H9 (cell line): ENCODE measurements around the gene CXCL12. TPM values are rescaled to one million over a fixed set of nuclear protein-coding genes. Genes with fewer than 3 reads are reported as not detected.
A peak's percentile ranks its signal among the peaks of the same experiment; 100 is the strongest.

ENCODE experiments used
- DNase-seq: peaks from one replicate; pipeline ENCODE4 v3.0.0-alpha.2; 2017
- H2AFZ ChIP-seq: one replicate; pipeline ENCODE4 v1.6.1; 2013; ENCODE audit warnings: mild to moderate bottlenecking, low read length, control low read depth, moderate library complexity
- H2AK5ac ChIP-seq: 2 replicates; pipeline ENCODE4 v1.6.1; 2013; ENCODE audit warnings: low read length, control low read depth, mixed read lengths; ENCODE audit not compliant: insufficient read length
- H2BK120ac ChIP-seq: one replicate; pipeline ENCODE4 v1.6.1; 2013; ENCODE audit warnings: low read depth, mild to moderate bottlenecking, low read length, control low read depth, inconsistent platforms; ENCODE audit not compliant: poor library complexity, severe bottlenecking
- H2BK12ac ChIP-seq: 2 replicates; pipeline ENCODE4 v1.6.1; 2013; ENCODE audit warnings: low read length, control low read depth, mixed read lengths, low read depth; ENCODE audit not compliant: insufficient read length
- H2BK15ac ChIP-seq: 2 replicates; pipeline ENCODE4 v1.6.1; 2013; ENCODE audit warnings: low read depth, low read length, control low read depth
- H2BK20ac ChIP-seq: one replicate; pipeline ENCODE4 v1.6.1; 2013; ENCODE audit warnings: low read depth, mild to moderate bottlenecking, low read length, control low read depth, inconsistent platforms; ENCODE audit not compliant: poor library complexity, severe bottlenecking
- H2BK5ac ChIP-seq: 2 replicates; pipeline ENCODE4 v1.6.1; 2013; ENCODE audit warnings: low read length, control low read depth, mixed read lengths; ENCODE audit not compliant: insufficient read length
- H3K14ac ChIP-seq: 2 replicates; pipeline ENCODE4 v1.6.1; 2013; ENCODE audit warnings: low read length, control low read depth; ENCODE audit not compliant: insufficient read depth
- H3K18ac ChIP-seq: 2 replicates; pipeline ENCODE4 v1.6.1; 2013; ENCODE audit warnings: low read depth, mild to moderate bottlenecking, mixed read lengths, low read length, control low read depth; ENCODE audit not compliant: insufficient read length
- H3K23ac ChIP-seq: 2 replicates; pipeline ENCODE4 v1.6.1; 2013; ENCODE audit warnings: low read length, control low read depth, mixed read lengths, low read depth; ENCODE audit not compliant: insufficient read length
- H3K23me2 ChIP-seq: 2 replicates; pipeline ENCODE4 v1.6.1; 2013; ENCODE audit warnings: low read depth, mild to moderate bottlenecking, mixed read lengths, low read length, control low read depth; ENCODE audit not compliant: insufficient read length, poor library complexity, severe bottlenecking
- H3K27ac ChIP-seq: 2 replicates; pipeline ENCODE4 v1.5.1; 2013; ENCODE audit warnings: low read length, control low read depth, mixed read lengths, low read depth; ENCODE audit not compliant: insufficient read length
- H3K27me3 ChIP-seq: 2 replicates; pipeline ENCODE4 v1.6.1; 2013; ENCODE audit warnings: low read length, control low read depth, inconsistent platforms; ENCODE audit not compliant: insufficient read depth
- H3K4ac ChIP-seq: 2 replicates; pipeline ENCODE4 v1.6.1; 2013; ENCODE audit warnings: low read depth, mild to moderate bottlenecking, control low read depth, inconsistent platforms, low read length, moderate library complexity
- H3K4me1 ChIP-seq: 2 replicates; pipeline ENCODE4 v1.6.1; 2013; ENCODE audit warnings: low read length, control low read depth, inconsistent platforms; ENCODE audit not compliant: insufficient read depth
- H3K4me2 ChIP-seq: 2 replicates; pipeline ENCODE4 v1.6.1; 2013; ENCODE audit warnings: low read length, control low read depth, mixed read lengths; ENCODE audit not compliant: insufficient read length, insufficient read depth
- H3K56ac ChIP-seq: 2 replicates; pipeline ENCODE4 v1.6.1; 2013; ENCODE audit warnings: low read depth, mild to moderate bottlenecking, mixed read lengths, low read length, control low read depth; ENCODE audit not compliant: insufficient read length
- H3K79me1 ChIP-seq: 2 replicates; pipeline ENCODE4 v1.6.1; 2013; ENCODE audit warnings: low read depth, mild to moderate bottlenecking, moderate library complexity, low read length, control low read depth, inconsistent platforms; ENCODE audit not compliant: insufficient read depth, poor library complexity, severe bottlenecking
- H3K79me2 ChIP-seq: 2 replicates; pipeline ENCODE4 v1.6.1; 2013; ENCODE audit warnings: low read length, control low read depth, inconsistent platforms; ENCODE audit not compliant: insufficient read depth
- H3K9ac ChIP-seq: 2 replicates; pipeline ENCODE4 v1.6.1; 2013; ENCODE audit warnings: low read length, control low read depth, mixed read lengths; ENCODE audit not compliant: insufficient read length; ENCODE audit errors: extremely low read depth
- H3K9me3 ChIP-seq: one replicate; pipeline ENCODE4 v1.6.1; 2013; ENCODE audit warnings: low read depth, low read length, inconsistent platforms; ENCODE audit not compliant: control insufficient read depth
- H3T11ph ChIP-seq: one replicate; pipeline ENCODE4 v1.6.1; 2013; ENCODE audit warnings: mild to moderate bottlenecking, low read length, control low read depth, inconsistent platforms
- H4K20me1 ChIP-seq: one replicate; pipeline ENCODE4 v1.6.1; 2013; ENCODE audit not compliant: control insufficient read depth, insufficient read length, insufficient read depth
- H4K5ac ChIP-seq: 2 replicates; pipeline ENCODE4 v1.6.1; 2013; ENCODE audit warnings: low read depth, mild to moderate bottlenecking, mixed read lengths, low read length, control low read depth; ENCODE audit not compliant: insufficient read length
- H4K8ac ChIP-seq: replicated peaks from 2 replicates; pipeline ENCODE4 v1.6.1; 2013; ENCODE audit warnings: low read length, control low read depth, mixed read lengths, low read depth; ENCODE audit not compliant: insufficient read length
- H4K91ac ChIP-seq: 2 replicates; pipeline ENCODE4 v1.6.1; 2013; ENCODE audit warnings: low read depth, mild to moderate bottlenecking, moderate library complexity, mixed read lengths, low read length, control low read depth; ENCODE audit not compliant: insufficient read length
- H3K27ac Mint-ChIP-seq, 3 experiments: 2 replicates in 2 of 3; 3 replicates in 1 of 3; pipeline ENCODE4 v1.8.0; 2020 to 2021; ENCODE audit warnings: mixed read lengths in 3 of 3, mild to moderate bottlenecking in 1 of 3, moderate library complexity in 1 of 3
- H3K27me3 Mint-ChIP-seq: 2 replicates; pipeline ENCODE4 v1.8.0; 2021; ENCODE audit warnings: low read depth, mild to moderate bottlenecking, moderate library complexity, mixed read lengths
- H3K36me3 Mint-ChIP-seq, 3 experiments: 2 replicates in 2 of 3; 3 replicates in 1 of 3; pipeline ENCODE4 v1.8.0; 2020 to 2021; ENCODE audit warnings: low read depth in 3 of 3, mixed read lengths in 3 of 3; ENCODE audit not compliant: insufficient read depth in 1 of 3
- H3K4me1 Mint-ChIP-seq, 2 experiments: 2 replicates each; pipeline ENCODE4 v1.8.0; 2020; ENCODE audit warnings: mixed read lengths in 2 of 2
- H3K4me3 Mint-ChIP-seq, 2 experiments: 2 replicates in 1 of 2; 3 replicates in 1 of 2; pipeline ENCODE4 v1.8.0; 2020 to 2021; ENCODE audit warnings: mild to moderate bottlenecking in 2 of 2, mixed read lengths in 2 of 2, moderate library complexity in 1 of 2
- H3K9me3 Mint-ChIP-seq, 2 experiments: 2 replicates in 1 of 2; 3 replicates in 1 of 2; pipeline ENCODE4 v1.8.0; 2020; ENCODE audit warnings: mild to moderate bottlenecking in 2 of 2, mixed read lengths in 2 of 2, moderate library complexity in 1 of 2
- WGBS: extraction: QIAGEN DNeasy Blood & Tissue Kit; methylation state at CpG from one replicate; pipeline ENCODE4 v1.1.7; 2013; ENCODE audit warnings: missing lambda C conversion rate, low lambda C conversion rate, mixed read lengths; ENCODE audit not compliant: insufficient read length; ENCODE audit errors: extremely low coverage; 5-methylcytosine and 5-hydroxymethylcytosine counted together
- total RNA-seq: library from RNA; stranded (reverse); gene quantifications from 2 replicates; pipeline ENCODE4 v1.2.1, GENCODE V29; 2021
- TF ChIP-seq, protein P1 (sequence below): fragments of 200-600 bp; sonication (generic); conservative IDR thresholded peaks from 3 replicates; pipeline ENCODE4 v1.8.0; 2021; ENCODE audit warnings: antibody characterized with exemption, mild to moderate bottlenecking

CXCL12 gene
- total RNA-seq, 1 experiment from 2014 or later: 28.3 TPM

DNA sequence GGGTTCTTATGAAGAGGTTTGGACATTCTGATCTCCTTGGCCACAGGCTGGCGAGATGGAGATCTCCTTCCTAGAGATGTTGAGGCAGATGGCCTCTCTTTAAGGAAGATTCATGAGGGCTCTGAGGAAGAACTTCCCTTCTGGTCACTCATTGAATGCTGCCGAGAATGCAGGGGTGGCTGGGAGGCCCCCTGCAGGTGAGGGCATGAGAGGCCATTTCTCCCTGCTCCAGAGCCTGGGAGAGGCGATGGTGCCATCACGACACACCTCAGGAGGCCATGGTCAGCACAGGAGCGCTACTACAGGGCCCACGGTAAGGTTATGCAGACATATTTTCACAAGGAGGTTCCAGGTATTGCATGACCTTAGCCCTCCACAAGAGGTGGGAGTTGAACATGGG lies 40.2 kb downstream of the CXCL12 start:
- no peak for DNase-seq
- Histone ChIP-seq H2BK15ac (no peak overlapping the region), H2AFZ (no peak overlapping the region), H3K14ac (no peak overlapping the region), H3K23me2 (no peaks in the 10 kb centered on the region), H3K79me1 (no peaks in the 10 kb centered on the region), H3T11ph (no peak overlapping the region), H2BK5ac (no peak overlapping the region), H3K9me3 (no peaks in the 10 kb centered on the region), H3K27ac (no peak overlapping the region), H3K27me3 (no peaks in the 10 kb centered on the region), H3K79me2 (no peaks in the 10 kb centered on the region), H3K23ac (no peak overlapping the region), H3K18ac (no peak overlapping the region), H4K20me1 (peaks cover 2% of the 10 kb centered on the region), H4K91ac (no peak overlapping the region), H4K5ac (no peak overlapping the region), H3K56ac (no peak overlapping the region), H3K9ac (no peak overlapping the region), H3K4me1 (peaks cover 3% of the 10 kb centered on the region; the same call in 1 of the 2 replicates), H2BK120ac (no peak overlapping the region), H2BK20ac (no peak overlapping the region), H3K4me2 (no peak overlapping the region), H2AK5ac (no peak overlapping the region), H2BK12ac (no peak overlapping the region), H3K4ac (no peak overlapping the region), H4K8ac (no peak overlapping the region)
- peaks cover 0 to 13% (median 7%) of the 10 kb centered on the region in 3 experiments; a peak in 3 of 7 replicates for H3K36me3 Mint-ChIP-seq
- H3K9me3 Mint-ChIP-seq: peaks cover 4 to 10% of the 10 kb centered on the region in 2 experiments; a peak in 3 of 5 replicates
- TF ChIP-seq, protein P1, sequence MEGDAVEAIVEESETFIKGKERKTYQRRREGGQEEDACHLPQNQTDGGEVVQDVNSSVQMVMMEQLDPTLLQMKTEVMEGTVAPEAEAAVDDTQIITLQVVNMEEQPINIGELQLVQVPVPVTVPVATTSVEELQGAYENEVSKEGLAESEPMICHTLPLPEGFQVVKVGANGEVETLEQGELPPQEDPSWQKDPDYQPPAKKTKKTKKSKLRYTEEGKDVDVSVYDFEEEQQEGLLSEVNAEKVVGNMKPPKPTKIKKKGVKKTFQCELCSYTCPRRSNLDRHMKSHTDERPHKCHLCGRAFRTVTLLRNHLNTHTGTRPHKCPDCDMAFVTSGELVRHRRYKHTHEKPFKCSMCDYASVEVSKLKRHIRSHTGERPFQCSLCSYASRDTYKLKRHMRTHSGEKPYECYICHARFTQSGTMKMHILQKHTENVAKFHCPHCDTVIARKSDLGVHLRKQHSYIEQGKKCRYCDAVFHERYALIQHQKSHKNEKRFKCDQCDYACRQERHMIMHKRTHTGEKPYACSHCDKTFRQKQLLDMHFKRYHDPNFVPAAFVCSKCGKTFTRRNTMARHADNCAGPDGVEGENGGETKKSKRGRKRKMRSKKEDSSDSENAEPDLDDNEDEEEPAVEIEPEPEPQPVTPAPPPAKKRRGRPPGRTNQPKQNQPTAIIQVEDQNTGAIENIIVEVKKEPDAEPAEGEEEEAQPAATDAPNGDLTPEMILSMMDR: peak; percentile 35; the same call in 2 of the 3 replicates
- no CpG with 5 or more reads among the region's 6 CpGs for WGBS
- H3K27ac Mint-ChIP-seq: peak overlapping the region in 1 of 3 experiments; percentile 80; a peak in 1 of 7 replicates
- no peak overlapping the region for H3K4me3 Mint-ChIP-seq
- peaks cover 23 to 30% of the 10 kb centered on the region in 2 experiments for H3K4me1 Mint-ChIP-seq
- peaks cover 20% of the 10 kb centered on the region for H3K27me3 Mint-ChIP-seq
